Activated CD8-positive, alpha-beta memory T cell treated with anti-CD3 and anti-CD28 coated beads, Interleukin-2, amount 10 ng/mL, durations not matched to agents 7 days and 5 days (primary cell): ENCODE data around the gene ZNF367. TPM values are rescaled to one million over a fixed set of nuclear protein-coding genes. Genes with fewer than 3 reads are reported as not detected.
"Not testable (repeated sequence)": the region's sequence is repeated elsewhere in the genome, so short reads cannot be mapped to it uniquely, and the experiment has no call there.

Experiments used
- ATAC-seq: fragments of 150-1000 bp; cut with Tn5 transposase; one replicate; pipeline ENCODE4 v1.10.0; 2021; ENCODE audit warnings: moderate library complexity
- CTCF ChIA-PET: fragments of 350-600 bp; sonication (Branson Sonifier 250); formaldehyde crosslinking; loops from one replicate; lab custom pipeline; 2021; ENCODE audit warnings: antibody characterized with exemption; lab: Charles Lee
- DNase-seq: peaks from one replicate; pipeline ENCODE4 v3.0.0-alpha.2; 2020
- H3K27ac Mint-ChIP-seq: one replicate; pipeline ENCODE4 v1.8.0; 2021; ENCODE audit warnings: mild to moderate bottlenecking, mixed read lengths
- H3K27me3 Mint-ChIP-seq: one replicate; pipeline ENCODE4 v1.8.0; 2021; ENCODE audit warnings: mixed read lengths
- H3K36me3 Mint-ChIP-seq: one replicate; pipeline ENCODE4 v1.8.0; 2021; ENCODE audit warnings: mild to moderate bottlenecking, mixed read lengths
- H3K4me1 Mint-ChIP-seq: one replicate; pipeline ENCODE4 v1.8.0; 2021; ENCODE audit warnings: mixed read lengths
- H3K4me3 Mint-ChIP-seq: one replicate; pipeline ENCODE4 v1.8.0; 2021; ENCODE audit warnings: mild to moderate bottlenecking, moderate library complexity, mixed read lengths
- H3K9me3 Mint-ChIP-seq: one replicate; pipeline ENCODE4 v1.8.0; 2022; ENCODE audit warnings: low read depth, mixed read lengths
- total RNA-seq, 2 experiments: library from RNA; stranded (reverse); gene quantifications; one replicate each; pipeline ENCODE4 v1.2.3, GENCODE V29; 2021

The ZNF367 gene
- total RNA-seq, 2 experiments from 2014 or later: 31.2 to 36.3 TPM

- Mint-ChIP-seq H3K9me3 (no peaks in the 10 kb centered on the region), H3K36me3 (peaks cover 14% of the 10 kb centered on the region), H3K4me1 (no peaks in the 10 kb centered on the region), H3K4me3 (no peak overlapping the region), H3K27me3 (no peaks in the 10 kb centered on the region), H3K27ac (no peak overlapping the region)
- no peak for DNase-seq
- ATAC-seq: no peak
- CTCF ChIA-PET: no interaction called here
Measured at GRCh38 chr9:96361668-96362067, 56.5 kb downstream of the ZNF367 start.

GRCh38 chr9:96360976-96361375, 57.2 kb downstream of the ZNF367 start:
- DNase-seq: no peak
- Mint-ChIP-seq H3K27ac (no peak overlapping the region), H3K27me3 (no peaks in the 10 kb centered on the region), H3K4me3 (no peak overlapping the region), H3K9me3 (no peaks in the 10 kb centered on the region), H3K36me3 (peaks cover 15% of the 10 kb centered on the region), H3K4me1 (no peaks in the 10 kb centered on the region)
- ATAC-seq: no peak
- CTCF ChIA-PET: no interaction called here

GRCh38 chr9:96360523-96360922, 57.6 kb downstream of the ZNF367 start:
- ATAC-seq, DNase-seq, H3K4me1 Mint-ChIP-seq, H3K9me3 Mint-ChIP-seq, H3K4me3 Mint-ChIP-seq, H3K27ac Mint-ChIP-seq, CTCF ChIA-PET, H3K27me3 Mint-ChIP-seq: not testable (repeated sequence)
- peaks cover 15% of the 10 kb centered on the region for H3K36me3 Mint-ChIP-seq

- H3K27me3 Mint-ChIP-seq: no peaks in the 10 kb centered on the region
- CTCF ChIA-PET: no interaction called here
- ATAC-seq: no peak
- no peaks in the 10 kb centered on the region for H3K4me1 Mint-ChIP-seq
- no peak for DNase-seq
- H3K36me3 Mint-ChIP-seq: peaks cover 2% of the 10 kb centered on the region
- H3K9me3 Mint-ChIP-seq: no peaks in the 10 kb centered on the region
- H3K27ac Mint-ChIP-seq: no peak overlapping the region
- H3K4me3 Mint-ChIP-seq: no peak overlapping the region
Measured at GRCh38 chr9:96350866-96351265, 67.3 kb downstream of the ZNF367 start.

- Mint-ChIP-seq H3K27ac (no peak overlapping the region), H3K9me3 (no peaks in the 10 kb centered on the region), H3K4me3 (no peak overlapping the region), H3K36me3 (peaks cover 2% of the 10 kb centered on the region), H3K4me1 (no peaks in the 10 kb centered on the region), H3K27me3 (no peaks in the 10 kb centered on the region)
- no peak for ATAC-seq
- CTCF ChIA-PET: interaction anchor here (1.1 kb wide), 1 partner anchor 30 kb away, joined by 3 read pairs; no protein-coding TSS in a partner anchor
- DNase-seq: no peak
Measured at GRCh38 chr9:96348261-96348660, 69.9 kb downstream of the ZNF367 start.

GRCh38 chr9:96345551-96345950, 72.6 kb downstream of the ZNF367 start:
- CTCF ChIA-PET: no interaction called here
- Mint-ChIP-seq H3K4me1 (no peaks in the 10 kb centered on the region), H3K9me3 (no peaks in the 10 kb centered on the region), H3K27me3 (no peaks in the 10 kb centered on the region), H3K36me3 (no peaks in the 10 kb centered on the region), H3K27ac (no peak overlapping the region), H3K4me3 (no peak overlapping the region)
- no peak for ATAC-seq
- DNase-seq: no peak

- H3K27me3 Mint-ChIP-seq: no peaks in the 10 kb centered on the region
- H3K27ac Mint-ChIP-seq: no peak overlapping the region
- ATAC-seq (no peak), DNase-seq (no peak)
- H3K4me1 Mint-ChIP-seq: peaks cover 6% of the 10 kb centered on the region
- no peaks in the 10 kb centered on the region for H3K9me3 Mint-ChIP-seq
- H3K36me3 Mint-ChIP-seq: no peaks in the 10 kb centered on the region
- CTCF ChIA-PET: no interaction called here
- H3K4me3 Mint-ChIP-seq: no peak overlapping the region
Measured at GRCh38 chr9:96344458-96345180, 73.6 kb downstream of the ZNF367 start.

- CTCF ChIA-PET: no interaction called here
- H3K27me3 Mint-ChIP-seq: no peaks in the 10 kb centered on the region
- no peak for ATAC-seq
- DNase-seq: no peak
- H3K4me1 Mint-ChIP-seq: peaks cover 6% of the 10 kb centered on the region
- H3K27ac Mint-ChIP-seq: no peak overlapping the region
- H3K9me3 Mint-ChIP-seq: no peaks in the 10 kb centered on the region
- H3K36me3 Mint-ChIP-seq: no peaks in the 10 kb centered on the region
- no peak overlapping the region for H3K4me3 Mint-ChIP-seq
Measured at GRCh38 chr9:96343515-96344360, 74.4 kb downstream of the ZNF367 start.

- DNase-seq (no peak), ATAC-seq (no peak)
- H3K4me3 Mint-ChIP-seq: no peak overlapping the region
- peaks cover 6% of the 10 kb centered on the region for H3K4me1 Mint-ChIP-seq
- H3K27me3 Mint-ChIP-seq: no peaks in the 10 kb centered on the region
- CTCF ChIA-PET: no interaction called here
- H3K36me3 Mint-ChIP-seq: no peaks in the 10 kb centered on the region
- H3K27ac Mint-ChIP-seq: peak overlapping the region; percentile 19
- no peaks in the 10 kb centered on the region for H3K9me3 Mint-ChIP-seq
Measured at GRCh38 chr9:96342571-96343245, 75.5 kb downstream of the ZNF367 start.

GRCh38 chr9:96340707-96341106, 77.5 kb downstream of the ZNF367 start:
- Mint-ChIP-seq H3K36me3 (no peaks in the 10 kb centered on the region), H3K27ac (no peak overlapping the region), H3K4me3 (no peak overlapping the region), H3K27me3 (no peaks in the 10 kb centered on the region), H3K9me3 (no peaks in the 10 kb centered on the region), H3K4me1 (peaks cover 6% of the 10 kb centered on the region)
- CTCF ChIA-PET: no interaction called here
- no peak for DNase-seq
- no peak for ATAC-seq

GRCh38 chr9:96338299-96338698, 79.9 kb downstream of the ZNF367 start:
- H3K27ac Mint-ChIP-seq: no peak overlapping the region
- H3K4me1 Mint-ChIP-seq: peaks cover 6% of the 10 kb centered on the region
- CTCF ChIA-PET: interaction anchor here (0.6 to 1.3 kb wide), 3 partner anchors 10 to 81 kb away, joined by 3 read pairs; no protein-coding TSS in a partner anchor
- no peak for ATAC-seq
- no peak for DNase-seq
- no peaks in the 10 kb centered on the region for H3K27me3 Mint-ChIP-seq
- H3K36me3 Mint-ChIP-seq: no peaks in the 10 kb centered on the region
- H3K4me3 Mint-ChIP-seq: no peak overlapping the region
- H3K9me3 Mint-ChIP-seq: no peaks in the 10 kb centered on the region
